H1 (cell line): ENCODE data around the gene CCNI2. TPM values are rescaled to one million over a fixed set of nuclear protein-coding genes. Genes with fewer than 3 reads are reported as not detected.

ENCODE experiments used
- MAFK ChIP-seq: IDR thresholded peaks from 2 replicates; pipeline ENCODE4 v1.6.1; 2012; ENCODE audit warnings: low read depth, mild to moderate bottlenecking, improper control_type of control experiment, low read length
- polyA plus RNA-seq, 7 experiments: library from polyadenylated mRNA; depleted of rRNA in 3 of 7; stranded (reverse) in 5 of 7; unstranded in 2 of 7; fragments of >200 nt in 5 of 7; fragments of 200-250 nt in 2 of 7; gene quantifications; 1 replicate in 5 of 7; 2 replicates in 1 of 7; 4 replicates in 1 of 7; pipeline versions ENCODE4 v1.2.1 to v1.2.3, GENCODE V29; 2011 to 2013; ENCODE audit warnings: missing spikeins in 2 of 7, mixed read lengths in 2 of 7
- total RNA-seq: library from RNA; stranded (reverse); fragmentation: NEBNext Ultra II Directional; extraction: Animal tissue kit (Norgen Biotek cat#: 25700); gene quantifications from 2 replicates; pipeline ENCODE4 v1.2.1, GENCODE V29; 2021
- TF ChIP-seq, protein P1 (sequence below): fragments of 300-600 bp; sonication (generic); IDR thresholded peaks from 2 replicates; pipeline ENCODE4 v1.7.1; 2012; ENCODE audit warnings: low read length, moderate library complexity, mild to moderate bottlenecking, inconsistent platforms; ENCODE audit not compliant: insufficient replicate concordance

The CCNI2 gene
- total and polyA plus RNA-seq, 2 of the 8 experiments (the other 6 are each of a cell fraction or from before 2014, with no cell fraction given) = 1.3 to 1.4 TPM

GRCh38 chr5:132737982-132738681, 9.1 kb upstream of the CCNI2 start (continued):
- TF ChIP-seq, protein P1, sequence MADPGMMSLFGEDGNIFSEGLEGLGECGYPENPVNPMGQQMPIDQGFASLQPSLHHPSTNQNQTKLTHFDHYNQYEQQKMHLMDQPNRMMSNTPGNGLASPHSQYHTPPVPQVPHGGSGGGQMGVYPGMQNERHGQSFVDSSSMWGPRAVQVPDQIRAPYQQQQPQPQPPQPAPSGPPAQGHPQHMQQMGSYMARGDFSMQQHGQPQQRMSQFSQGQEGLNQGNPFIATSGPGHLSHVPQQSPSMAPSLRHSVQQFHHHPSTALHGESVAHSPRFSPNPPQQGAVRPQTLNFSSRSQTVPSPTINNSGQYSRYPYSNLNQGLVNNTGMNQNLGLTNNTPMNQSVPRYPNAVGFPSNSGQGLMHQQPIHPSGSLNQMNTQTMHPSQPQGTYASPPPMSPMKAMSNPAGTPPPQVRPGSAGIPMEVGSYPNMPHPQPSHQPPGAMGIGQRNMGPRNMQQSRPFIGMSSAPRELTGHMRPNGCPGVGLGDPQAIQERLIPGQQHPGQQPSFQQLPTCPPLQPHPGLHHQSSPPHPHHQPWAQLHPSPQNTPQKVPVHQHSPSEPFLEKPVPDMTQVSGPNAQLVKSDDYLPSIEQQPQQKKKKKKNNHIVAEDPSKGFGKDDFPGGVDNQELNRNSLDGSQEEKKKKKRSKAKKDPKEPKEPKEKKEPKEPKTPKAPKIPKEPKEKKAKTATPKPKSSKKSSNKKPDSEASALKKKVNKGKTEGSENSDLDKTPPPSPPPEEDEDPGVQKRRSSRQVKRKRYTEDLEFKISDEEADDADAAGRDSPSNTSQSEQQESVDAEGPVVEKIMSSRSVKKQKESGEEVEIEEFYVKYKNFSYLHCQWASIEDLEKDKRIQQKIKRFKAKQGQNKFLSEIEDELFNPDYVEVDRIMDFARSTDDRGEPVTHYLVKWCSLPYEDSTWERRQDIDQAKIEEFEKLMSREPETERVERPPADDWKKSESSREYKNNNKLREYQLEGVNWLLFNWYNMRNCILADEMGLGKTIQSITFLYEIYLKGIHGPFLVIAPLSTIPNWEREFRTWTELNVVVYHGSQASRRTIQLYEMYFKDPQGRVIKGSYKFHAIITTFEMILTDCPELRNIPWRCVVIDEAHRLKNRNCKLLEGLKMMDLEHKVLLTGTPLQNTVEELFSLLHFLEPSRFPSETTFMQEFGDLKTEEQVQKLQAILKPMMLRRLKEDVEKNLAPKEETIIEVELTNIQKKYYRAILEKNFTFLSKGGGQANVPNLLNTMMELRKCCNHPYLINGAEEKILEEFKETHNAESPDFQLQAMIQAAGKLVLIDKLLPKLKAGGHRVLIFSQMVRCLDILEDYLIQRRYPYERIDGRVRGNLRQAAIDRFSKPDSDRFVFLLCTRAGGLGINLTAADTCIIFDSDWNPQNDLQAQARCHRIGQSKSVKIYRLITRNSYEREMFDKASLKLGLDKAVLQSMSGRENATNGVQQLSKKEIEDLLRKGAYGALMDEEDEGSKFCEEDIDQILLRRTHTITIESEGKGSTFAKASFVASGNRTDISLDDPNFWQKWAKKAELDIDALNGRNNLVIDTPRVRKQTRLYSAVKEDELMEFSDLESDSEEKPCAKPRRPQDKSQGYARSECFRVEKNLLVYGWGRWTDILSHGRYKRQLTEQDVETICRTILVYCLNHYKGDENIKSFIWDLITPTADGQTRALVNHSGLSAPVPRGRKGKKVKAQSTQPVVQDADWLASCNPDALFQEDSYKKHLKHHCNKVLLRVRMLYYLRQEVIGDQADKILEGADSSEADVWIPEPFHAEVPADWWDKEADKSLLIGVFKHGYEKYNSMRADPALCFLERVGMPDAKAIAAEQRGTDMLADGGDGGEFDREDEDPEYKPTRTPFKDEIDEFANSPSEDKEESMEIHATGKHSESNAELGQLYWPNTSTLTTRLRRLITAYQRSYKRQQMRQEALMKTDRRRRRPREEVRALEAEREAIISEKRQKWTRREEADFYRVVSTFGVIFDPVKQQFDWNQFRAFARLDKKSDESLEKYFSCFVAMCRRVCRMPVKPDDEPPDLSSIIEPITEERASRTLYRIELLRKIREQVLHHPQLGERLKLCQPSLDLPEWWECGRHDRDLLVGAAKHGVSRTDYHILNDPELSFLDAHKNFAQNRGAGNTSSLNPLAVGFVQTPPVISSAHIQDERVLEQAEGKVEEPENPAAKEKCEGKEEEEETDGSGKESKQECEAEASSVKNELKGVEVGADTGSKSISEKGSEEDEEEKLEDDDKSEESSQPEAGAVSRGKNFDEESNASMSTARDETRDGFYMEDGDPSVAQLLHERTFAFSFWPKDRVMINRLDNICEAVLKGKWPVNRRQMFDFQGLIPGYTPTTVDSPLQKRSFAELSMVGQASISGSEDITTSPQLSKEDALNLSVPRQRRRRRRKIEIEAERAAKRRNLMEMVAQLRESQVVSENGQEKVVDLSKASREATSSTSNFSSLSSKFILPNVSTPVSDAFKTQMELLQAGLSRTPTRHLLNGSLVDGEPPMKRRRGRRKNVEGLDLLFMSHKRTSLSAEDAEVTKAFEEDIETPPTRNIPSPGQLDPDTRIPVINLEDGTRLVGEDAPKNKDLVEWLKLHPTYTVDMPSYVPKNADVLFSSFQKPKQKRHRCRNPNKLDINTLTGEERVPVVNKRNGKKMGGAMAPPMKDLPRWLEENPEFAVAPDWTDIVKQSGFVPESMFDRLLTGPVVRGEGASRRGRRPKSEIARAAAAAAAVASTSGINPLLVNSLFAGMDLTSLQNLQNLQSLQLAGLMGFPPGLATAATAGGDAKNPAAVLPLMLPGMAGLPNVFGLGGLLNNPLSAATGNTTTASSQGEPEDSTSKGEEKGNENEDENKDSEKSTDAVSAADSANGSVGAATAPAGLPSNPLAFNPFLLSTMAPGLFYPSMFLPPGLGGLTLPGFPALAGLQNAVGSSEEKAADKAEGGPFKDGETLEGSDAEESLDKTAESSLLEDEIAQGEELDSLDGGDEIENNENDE = no peak
- TF ChIP-seq MAFK = no peak
